Tibial artery (tissue), 4 donors: ENCODE measurements around the gene ERI2.
"Not testable (repeated sequence)": the region's sequence is repeated elsewhere in the genome, so short reads cannot be mapped to it uniquely, and the experiment has no call there.

Experiments used
- DNase-seq, 2 donors: peaks; one replicate each; pipeline ENCODE4 v3.0.0-alpha.2; 2019
- H3K27ac ChIP-seq, 2 donors: fragments of 200-600 bp; sonication (generic) in 1 of 2; 1 replicate in 1 of 2; 2 replicates in 1 of 2; pipeline ENCODE4 v1.5.1; 2018 to 2019; ENCODE audit warnings: mild to moderate bottlenecking in 1 of 2
- H3K27me3 ChIP-seq, 2 donors: fragments of 200-600 bp; sonication (generic) in 1 of 2; one replicate each; pipeline versions ENCODE4 v1.5.1 to v1.6.0; 2016 to 2019
- H3K36me3 ChIP-seq, 3 donors: fragments of 200-600 bp; sonication (generic) in 2 of 3; one replicate each; pipeline ENCODE4 v1.5.1; 2016 to 2019; ENCODE audit warnings: mild to moderate bottlenecking in 2 of 3
- H3K4me1 ChIP-seq, 4 donors: fragments of 200-600 bp; sonication (generic) in 2 of 4; 1 replicate in 3 of 4; 2 replicates in 1 of 4; pipeline ENCODE4 v1.5.1; 2016 to 2019
- H3K4me3 ChIP-seq, 2 donors: fragments of 200-600 bp; sonication (generic) in 1 of 2; 1 replicate in 1 of 2; 2 replicates in 1 of 2; pipeline ENCODE4 v1.5.1; 2018 to 2019; ENCODE audit warnings: mild to moderate bottlenecking in 2 of 2
- H3K9me3 ChIP-seq, 3 donors: fragments of 200-600 bp; sonication (generic) in 1 of 3; one replicate each; pipeline ENCODE4 v1.5.1; 2016 to 2019
- CTCF ChIP-seq, 2 experiments: fragments of 200-600 bp in 1 of 2; fragments of 450-650 bp in 1 of 2; IDR thresholded peaks; one replicate each; pipeline ENCODE4 v1.5.1; 2017 to 2019; ENCODE audit warnings: antibody characterized with exemption in 2 of 2, mild to moderate bottlenecking in 1 of 2, moderate library complexity in 1 of 2
- intact Hi-C: fragments of 100-400 bp; cut with DNase I; formaldehyde crosslinking; loops from one replicate; pipeline ENCODE4 v1.15.0; 2023; ENCODE audit warnings: low total_unique reads

ERI2 gene

GRCh38 chr16:20814784-20815183 lies 8.5 kb upstream of the ERI2 start:
- TF ChIP-seq CTCF (IDR thresholded peaks at IDR 0.05) = no peak
- DNase-seq = no peak
- Histone ChIP-seq H3K4me3 (no peak overlapping the region), H3K36me3 (peaks cover 0 to 5% (median 0%) of the 10 kb centered on the region in 3 donors), H3K27ac (no peak overlapping the region), H3K4me1 (no peaks in the 10 kb centered on the region), H3K9me3 (no peaks in the 10 kb centered on the region), H3K27me3 (no peaks in the 10 kb centered on the region)
- intact Hi-C loops = no loop called here

- no peak for TF ChIP-seq CTCF (IDR thresholded peaks at IDR 0.05)
- H3K4me3 ChIP-seq = no peak overlapping the region
- no peak for DNase-seq
- H3K27ac ChIP-seq = no peak overlapping the region
- no peaks in the 10 kb centered on the region for H3K27me3 ChIP-seq
- no peaks in the 10 kb centered on the region for H3K9me3 ChIP-seq
- intact Hi-C loops = no loop called here
- peaks cover 0 to 5% (median 0%) of the 10 kb centered on the region in 3 donors for H3K36me3 ChIP-seq
- peaks cover 0 to 4% (median 0%) of the 10 kb centered on the region in 4 donors for H3K4me1 ChIP-seq
These were observed 6.2 kb upstream of the ERI2 start for GRCh38 chr16:20812510-20812909.

DNA sequence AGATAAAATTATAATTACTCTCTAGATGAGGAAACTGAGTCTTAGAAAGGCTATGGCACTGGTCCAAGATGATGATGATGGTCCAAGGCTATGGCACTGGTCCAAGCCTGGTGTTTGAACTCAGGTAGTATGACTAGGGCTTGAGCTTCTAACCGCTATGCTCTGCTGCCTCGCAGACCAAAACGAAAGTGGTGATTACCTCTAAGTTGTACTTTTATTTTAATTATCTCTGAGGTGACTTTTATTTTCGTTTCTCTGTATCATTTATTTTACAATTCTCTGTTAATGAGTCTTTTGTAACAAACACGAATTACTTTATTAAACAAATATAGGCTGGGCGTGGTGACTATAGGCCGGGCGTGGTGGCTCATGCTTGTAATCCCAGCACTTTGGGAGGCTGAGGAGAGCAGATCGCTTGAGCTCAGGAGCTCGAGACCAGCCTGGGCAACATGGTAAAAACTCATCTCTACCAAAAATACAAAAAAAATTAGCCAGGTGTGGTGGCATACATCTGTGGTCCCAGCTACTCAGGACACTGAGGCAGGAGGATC lies 5.7 kb upstream of the ERI2 start:
- peaks cover 0 to 9% (median 2%) of the 10 kb centered on the region in 4 donors for H3K4me1 ChIP-seq
- intact Hi-C loops = no loop called here
- no peak overlapping the region for H3K4me3 ChIP-seq
- H3K36me3 ChIP-seq = peaks cover 0 to 5% (median 0%) of the 10 kb centered on the region in 3 donors
- no peaks in the 10 kb centered on the region for H3K9me3 ChIP-seq
- H3K27me3 ChIP-seq = no peaks in the 10 kb centered on the region
- no peak for TF ChIP-seq CTCF (IDR thresholded peaks at IDR 0.05)
- no peak for DNase-seq
- no peak overlapping the region for H3K27ac ChIP-seq

DNA sequence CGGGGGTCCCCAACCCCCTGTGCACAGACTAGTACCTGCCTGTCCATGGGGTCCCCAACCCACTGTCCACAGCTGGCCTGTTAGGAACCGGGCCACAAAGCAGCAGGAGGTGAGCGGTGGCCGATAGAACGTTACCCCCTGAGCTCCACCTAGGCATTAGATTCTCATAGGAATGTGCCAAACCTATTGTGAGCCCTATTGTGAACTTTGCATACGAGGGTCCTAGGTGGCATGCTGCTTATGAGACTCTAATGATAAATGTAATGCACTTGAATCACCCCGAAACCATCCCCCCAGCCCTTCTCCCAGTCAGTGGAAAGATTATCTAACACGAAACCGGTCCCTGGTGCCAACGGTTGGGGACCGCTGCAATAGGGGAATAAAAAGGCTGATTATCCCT lies 1.6 kb upstream of the ERI2 start:
- H3K4me1 ChIP-seq = peaks cover 0 to 19% (median 8%) of the 10 kb centered on the region in 4 donors
- no peak for TF ChIP-seq CTCF (IDR thresholded peaks at IDR 0.05)
- no peak overlapping the region for H3K4me3 ChIP-seq
- H3K9me3 ChIP-seq = no peaks in the 10 kb centered on the region
- DNase-seq = no peak
- H3K36me3 ChIP-seq = no peaks in the 10 kb centered on the region
- no peaks in the 10 kb centered on the region for H3K27me3 ChIP-seq
- H3K27ac ChIP-seq = no peak overlapping the region
- intact Hi-C loops = no loop called here

GRCh38 chr16:20805684-20806167 lies 546 bp downstream of the ERI2 start:
- DNase-seq, intact Hi-C loops, H3K36me3 ChIP-seq, H3K27me3 ChIP-seq, H3K9me3 ChIP-seq: not testable (repeated sequence)
- H3K4me1 ChIP-seq = peaks cover 0 to 19% (median 8%) of the 10 kb centered on the region in 4 donors
- H3K27ac ChIP-seq = peak overlapping the region; percentile 80 to 88
- H3K4me3 ChIP-seq = peak overlapping the region; percentile 66 to 68

GRCh38 chr16:20803561-20804214 lies 2.6 kb downstream of the ERI2 start:
- DNase-seq = no peak
- Histone ChIP-seq H3K36me3 (peaks cover 0 to 11% (median 0%) of the 10 kb centered on the region in 3 donors), H3K4me3 (no peak overlapping the region), H3K4me1 (peaks cover 0 to 19% (median 8%) of the 10 kb centered on the region in 4 donors), H3K9me3 (no peaks in the 10 kb centered on the region), H3K27me3 (no peaks in the 10 kb centered on the region), H3K27ac (no peak overlapping the region)
- intact Hi-C loops = loop anchor here (5.0 kb wide), 1 partner anchor 279 kb away; no protein-coding TSS in a partner anchor
- no peak for TF ChIP-seq CTCF (IDR thresholded peaks at IDR 0.05)
